Esophagus squamous epithelium (tissue), 4 donors: ENCODE data around the gene C11orf21.

Source experiments
- CTCF ChIP-seq, 6 experiments: fragments of 450-650 bp in 4 of 6; fragments of 200-600 bp in 2 of 6; sonication (generic) in 2 of 6; IDR thresholded peaks; one replicate each; pipeline ENCODE4 v1.5.1; 2016 to 2019; ENCODE audit warnings: antibody characterized with exemption in 6 of 6, mild to moderate bottlenecking in 4 of 6, moderate library complexity in 4 of 6
- POLR2A ChIP-seq, 4 donors: fragments of 450-650 bp; IDR thresholded peaks; one replicate each; pipeline ENCODE4 v1.6.1; 2017; ENCODE audit warnings: antibody characterized with exemption in 4 of 4, mild to moderate bottlenecking in 4 of 4, moderate library complexity in 3 of 4

GRCh38 chr11:2348986-2349385 lies 47.3 kb upstream of the C11orf21 start:
- TF ChIP-seq CTCF (IDR thresholded peaks at IDR 0.05) = no peak
- no peak for TF ChIP-seq POLR2A (IDR thresholded peaks at IDR 0.05)
